ENCODE data around the gene KCNIP4. TPM values are rescaled to one million over a fixed set of nuclear protein-coding genes. Genes with fewer than 3 reads are reported as not detected.

Gene KCNIP4
- total RNA-seq, 2 experiments from 2014 or later = not detected

DNA sequence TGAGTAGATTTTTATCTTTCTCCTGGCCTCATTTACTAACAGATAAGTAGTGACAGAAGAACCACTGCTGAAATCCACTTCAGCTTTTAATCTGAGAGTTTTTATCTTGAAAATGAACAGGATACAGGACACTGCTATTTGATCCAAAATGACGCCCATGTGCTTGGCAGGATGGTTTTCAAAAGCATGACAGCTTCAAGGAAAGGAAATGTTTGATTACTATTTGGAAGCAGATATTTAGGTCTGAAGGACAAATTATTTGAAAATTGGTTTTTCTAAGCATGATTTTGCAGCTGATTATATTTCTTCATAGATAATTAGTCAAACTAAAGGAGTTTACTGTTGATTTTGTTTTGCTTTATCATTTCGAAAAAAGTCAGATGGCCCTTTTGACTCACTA, 1237.2 kb downstream of the KCNIP4 start:
- no peak overlapping the region for H3K27ac Mint-ChIP-seq
- no peak for DNase-seq
- H3K9me3 Mint-ChIP-seq = peaks cover 4% of the 10 kb centered on the region
- no peak overlapping the region for H3K4me3 Mint-ChIP-seq
- H3K4me1 Mint-ChIP-seq (ENCODE audit: low read depth) = no peaks in the 10 kb centered on the region
- CTCF ChIA-PET = no interaction called here
- peaks cover 44% of the 10 kb centered on the region for H3K36me3 Mint-ChIP-seq (ENCODE audit: low read depth)
- H3K27me3 Mint-ChIP-seq (ENCODE audit: low read depth) = no peaks in the 10 kb centered on the region
- intact Hi-C loops (cut with micrococcal nuclease) = no loop called here

DNA sequence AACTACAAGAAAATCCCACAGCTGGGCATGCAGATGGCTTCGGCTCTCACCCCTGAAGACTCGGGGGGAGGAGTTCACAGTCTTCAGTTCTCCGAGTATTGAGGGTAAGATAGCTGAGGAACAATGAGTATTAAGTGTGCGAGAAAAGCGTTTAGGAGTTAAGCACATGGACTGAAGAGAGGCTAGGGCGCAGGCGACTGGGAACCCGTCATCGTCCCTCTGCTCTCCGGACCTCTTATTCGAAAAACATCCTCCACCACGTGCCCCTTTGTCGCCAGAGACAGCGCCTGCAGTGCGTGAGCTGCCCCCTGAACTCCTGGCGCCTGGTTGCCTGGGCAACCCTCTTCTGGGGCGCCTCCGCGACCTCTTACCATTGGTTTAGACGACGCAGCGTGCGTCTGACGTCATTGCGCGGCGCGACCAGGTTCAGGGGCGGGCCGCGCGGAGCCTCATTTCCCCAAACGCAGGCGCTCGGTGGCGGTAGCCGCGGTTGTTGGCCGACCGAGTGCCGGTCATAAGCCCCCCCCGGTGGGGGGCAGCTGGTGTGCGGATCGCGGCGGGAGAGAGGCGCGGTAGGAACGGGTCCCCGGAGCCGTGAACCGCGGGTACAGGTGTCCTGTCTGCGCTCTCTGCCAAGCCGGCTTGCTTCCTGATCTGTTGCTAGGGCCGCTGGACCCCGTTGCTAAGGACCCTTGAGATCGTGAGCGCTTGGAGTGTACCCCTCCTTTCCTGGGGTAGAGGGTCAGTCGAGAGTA, 1248.4 kb downstream of the KCNIP4 start, which contains the start of gene PACRGL:
PACRGL (plus strand) TSS at position 452 of the 755 bp plus-strand sequence. CDS start 4,024 bp downstream, outside the sequence.
- DNase-seq = peak; percentile 93
- peaks cover 11% of the 10 kb centered on the region for H3K36me3 Mint-ChIP-seq (ENCODE audit: low read depth)
- CTCF ChIA-PET = interaction anchor here (1.0 to 2.5 kb wide), 3 partner anchors 12 to 76 kb away, joined by 3 to 12 read pairs (median 11); no protein-coding TSS in a partner anchor
- H3K27me3 Mint-ChIP-seq (ENCODE audit: low read depth) = no peaks in the 10 kb centered on the region
- no peaks in the 10 kb centered on the region for H3K9me3 Mint-ChIP-seq
- H3K4me3 Mint-ChIP-seq = peak within 1 kb of the TSS; percentile 89
- intact Hi-C loops (cut with micrococcal nuclease) = loop anchor here (1.0 to 10.0 kb wide), 3 partner anchors 281 to 1805 kb away; no protein-coding TSS in a partner anchor
- peaks cover 30% of the 10 kb centered on the region for H3K4me1 Mint-ChIP-seq (ENCODE audit: low read depth)
- H3K27ac Mint-ChIP-seq = peak within 1 kb of the TSS; percentile 85

GRCh38 chr4:20698820-20699219, 1249.8 kb downstream of the KCNIP4 start:
- CTCF ChIA-PET = interaction anchor here (1.0 to 2.5 kb wide), 4 partner anchors 11 to 278 kb away, joined by 3 to 12 read pairs (median 7); no protein-coding TSS in a partner anchor
- Mint-ChIP-seq H3K27ac (no peak overlapping the region), H3K27me3 (ENCODE audit: low read depth) (peaks cover 2% of the 10 kb centered on the region), H3K9me3 (no peaks in the 10 kb centered on the region), H3K4me1 (ENCODE audit: low read depth) (peaks cover 28% of the 10 kb centered on the region), H3K36me3 (ENCODE audit: low read depth) (peaks cover under 1% of the 10 kb centered on the region), H3K4me3 (no peak overlapping the region)
- intact Hi-C loops (cut with micrococcal nuclease) = no loop called here
- DNase-seq = no peak

- no peak for DNase-seq
- H3K36me3 Mint-ChIP-seq (ENCODE audit: low read depth) = no peaks in the 10 kb centered on the region
- H3K4me3 Mint-ChIP-seq = no peak overlapping the region
- peaks cover 26% of the 10 kb centered on the region for H3K4me1 Mint-ChIP-seq (ENCODE audit: low read depth)
- no peaks in the 10 kb centered on the region for H3K9me3 Mint-ChIP-seq
- intact Hi-C loops (cut with micrococcal nuclease) = no loop called here
- CTCF ChIA-PET = interaction anchor here (1.2 to 2.5 kb wide), 3 partner anchors 10 to 277 kb away, joined by 3 to 12 read pairs (median 11); no protein-coding TSS in a partner anchor
- peaks cover 2% of the 10 kb centered on the region for H3K27me3 Mint-ChIP-seq (ENCODE audit: low read depth)
- no peak overlapping the region for H3K27ac Mint-ChIP-seq
Observed at GRCh38 chr4:20698382-20698781, 1250.2 kb downstream of the KCNIP4 start.

- H3K9me3 Mint-ChIP-seq = no peaks in the 10 kb centered on the region
- H3K27me3 Mint-ChIP-seq (ENCODE audit: low read depth) = peaks cover 2% of the 10 kb centered on the region
- H3K4me3 Mint-ChIP-seq = no peak overlapping the region
- H3K36me3 Mint-ChIP-seq (ENCODE audit: low read depth) = no peaks in the 10 kb centered on the region
- CTCF ChIA-PET = no interaction called here
- intact Hi-C loops (cut with micrococcal nuclease) = no loop called here
- H3K4me1 Mint-ChIP-seq (ENCODE audit: low read depth) = peaks cover 14% of the 10 kb centered on the region
- no peak for DNase-seq
- H3K27ac Mint-ChIP-seq = no peak overlapping the region
Observed at GRCh38 chr4:20696815-20697214, 1251.8 kb downstream of the KCNIP4 start.

DNA sequence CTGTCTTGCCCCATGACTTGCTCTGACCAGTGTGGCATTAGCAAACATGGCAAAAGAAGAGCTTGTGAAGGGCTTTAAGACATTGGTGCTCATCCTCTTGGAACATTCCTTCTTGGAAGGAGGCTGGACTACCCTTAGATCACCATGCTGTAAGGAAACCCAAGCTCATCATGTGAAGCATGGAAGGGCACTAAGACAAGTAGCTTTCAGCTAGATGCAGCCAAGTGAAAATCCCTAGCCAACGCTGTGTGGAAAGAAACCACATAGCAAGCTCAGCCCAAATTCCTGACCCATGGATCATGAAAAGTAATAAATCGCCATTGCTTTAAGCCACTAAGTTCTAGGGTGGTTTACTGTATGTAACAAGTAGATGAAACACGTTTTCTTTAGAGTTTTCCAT, 1260.7 kb downstream of the KCNIP4 start:
- no peak for DNase-seq
- CTCF ChIA-PET = interaction anchor here (2.1 kb wide), 1 partner anchor 11 kb away, joined by 11 read pairs; the partner anchor contains the start of gene PACRGL
- H3K4me3 Mint-ChIP-seq = no peak overlapping the region
- no peaks in the 10 kb centered on the region for H3K4me1 Mint-ChIP-seq (ENCODE audit: low read depth)
- H3K27me3 Mint-ChIP-seq (ENCODE audit: low read depth) = peaks cover 7% of the 10 kb centered on the region
- no peak overlapping the region for H3K27ac Mint-ChIP-seq
- no peaks in the 10 kb centered on the region for H3K36me3 Mint-ChIP-seq (ENCODE audit: low read depth)
- H3K9me3 Mint-ChIP-seq = no peaks in the 10 kb centered on the region
- intact Hi-C loops (cut with micrococcal nuclease) = loop anchor here (5.0 to 10.0 kb wide), 3 partner anchors 143 to 1079 kb away; no protein-coding TSS in a partner anchor

DNA sequence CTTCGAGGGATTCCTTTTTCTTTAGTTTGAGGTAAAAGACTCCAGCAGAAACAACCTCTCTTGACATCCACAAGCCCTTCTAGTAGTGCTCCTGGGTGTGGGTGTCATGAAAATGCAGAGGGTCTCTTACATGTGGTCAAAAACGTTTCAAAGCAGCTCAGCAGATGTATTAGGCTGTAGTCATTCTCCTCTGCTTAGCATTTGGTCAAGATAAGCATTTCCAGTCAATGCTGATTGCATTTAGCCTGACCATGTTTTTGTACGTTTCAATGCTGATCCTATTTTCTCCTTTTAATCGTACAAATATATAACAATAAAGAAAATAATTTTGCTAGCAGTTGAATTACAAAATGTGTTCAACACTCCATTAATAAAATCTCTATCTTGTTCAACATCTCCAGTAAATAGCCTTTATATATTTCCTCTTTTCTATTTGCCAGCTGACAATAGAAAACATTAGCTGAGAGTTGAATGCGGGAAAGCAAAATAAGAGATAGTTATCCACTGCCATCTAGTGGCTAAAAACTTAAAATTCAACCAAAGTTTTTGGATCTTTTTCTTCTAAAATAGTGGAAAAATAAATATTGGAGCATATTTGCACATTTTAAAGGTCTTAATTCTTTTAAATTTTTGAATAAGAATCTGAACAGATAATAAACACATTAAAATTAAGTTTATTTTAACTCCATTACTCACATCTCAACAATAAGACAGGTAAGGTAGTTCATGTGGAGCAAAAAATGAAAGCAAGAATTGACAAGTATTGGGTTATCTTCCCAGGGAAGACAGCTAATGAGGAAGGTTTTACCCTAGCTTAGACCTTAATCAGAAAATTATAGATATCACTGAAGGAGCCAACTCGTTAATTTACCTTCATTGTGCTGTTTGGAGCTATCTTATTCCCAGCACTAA, 1263.5 kb downstream of the KCNIP4 start:
- no peak overlapping the region for H3K4me3 Mint-ChIP-seq
- no peaks in the 10 kb centered on the region for H3K9me3 Mint-ChIP-seq
- CTCF ChIA-PET = interaction anchor here (0.6 to 2.4 kb wide), 15 partner anchors 14 to 1768 kb away, joined by 3 to 12 read pairs (median 4); no protein-coding TSS in a partner anchor
- H3K27ac Mint-ChIP-seq = no peak overlapping the region
- intact Hi-C loops (cut with micrococcal nuclease) = loop anchor here (1.0 to 10.0 kb wide), 6 partner anchors 140 to 1458 kb away; no protein-coding TSS in a partner anchor
- peaks cover 18% of the 10 kb centered on the region for H3K27me3 Mint-ChIP-seq (ENCODE audit: low read depth)
- H3K36me3 Mint-ChIP-seq (ENCODE audit: low read depth) = no peaks in the 10 kb centered on the region
- no peaks in the 10 kb centered on the region for H3K4me1 Mint-ChIP-seq (ENCODE audit: low read depth)
- no peak for DNase-seq

DNA sequence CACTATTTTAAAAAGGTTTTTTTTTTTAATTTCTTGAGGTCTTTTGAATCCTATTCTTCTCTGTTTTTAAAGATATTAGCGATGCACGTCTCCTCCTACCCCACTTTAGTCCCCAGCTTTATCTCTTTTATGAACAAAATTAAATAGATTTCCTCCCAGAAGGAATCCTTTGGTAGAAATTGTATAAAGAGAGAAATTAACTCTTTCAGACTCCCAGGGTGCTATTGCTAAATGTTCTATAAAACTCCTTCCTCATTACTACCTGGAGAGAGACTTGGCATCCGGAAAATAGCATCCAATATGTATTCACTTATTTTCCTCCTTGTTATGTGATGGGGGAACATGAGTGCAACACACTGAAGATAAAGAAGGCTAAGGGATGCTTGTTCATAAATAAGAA, 1264.8 kb downstream of the KCNIP4 start:
- Mint-ChIP-seq H3K4me1 (ENCODE audit: low read depth) (no peaks in the 10 kb centered on the region), H3K9me3 (no peaks in the 10 kb centered on the region), H3K27me3 (ENCODE audit: low read depth) (peaks cover 16% of the 10 kb centered on the region), H3K36me3 (ENCODE audit: low read depth) (no peaks in the 10 kb centered on the region), H3K27ac (no peak overlapping the region), H3K4me3 (no peak overlapping the region)
- CTCF ChIA-PET = interaction anchor here (0.6 to 1.7 kb wide), 4 partner anchors 87 to 289 kb away, joined by 3 to 7 read pairs (median 4); no protein-coding TSS in a partner anchor
- no peak for DNase-seq
- intact Hi-C loops (cut with micrococcal nuclease) = loop anchor here (5.0 to 10.0 kb wide), 3 partner anchors 139 to 1456 kb away; no protein-coding TSS in a partner anchor

GRCh38 chr4:20682853-20683252, 1265.7 kb downstream of the KCNIP4 start:
- Mint-ChIP-seq H3K4me1 (ENCODE audit: low read depth) (no peaks in the 10 kb centered on the region), H3K27me3 (ENCODE audit: low read depth) (peaks cover 16% of the 10 kb centered on the region), H3K4me3 (no peak overlapping the region), H3K9me3 (no peaks in the 10 kb centered on the region), H3K36me3 (ENCODE audit: low read depth) (no peaks in the 10 kb centered on the region), H3K27ac (no peak overlapping the region)
- DNase-seq = no peak
- CTCF ChIA-PET = interaction anchor here (0.6 to 1.7 kb wide), 3 partner anchors 86 to 288 kb away, joined by 3 to 5 read pairs (median 3); no protein-coding TSS in a partner anchor
- intact Hi-C loops (cut with micrococcal nuclease) = loop anchor here (5.0 to 10.0 kb wide), 3 partner anchors 138 to 1456 kb away; no protein-coding TSS in a partner anchor

DNA sequence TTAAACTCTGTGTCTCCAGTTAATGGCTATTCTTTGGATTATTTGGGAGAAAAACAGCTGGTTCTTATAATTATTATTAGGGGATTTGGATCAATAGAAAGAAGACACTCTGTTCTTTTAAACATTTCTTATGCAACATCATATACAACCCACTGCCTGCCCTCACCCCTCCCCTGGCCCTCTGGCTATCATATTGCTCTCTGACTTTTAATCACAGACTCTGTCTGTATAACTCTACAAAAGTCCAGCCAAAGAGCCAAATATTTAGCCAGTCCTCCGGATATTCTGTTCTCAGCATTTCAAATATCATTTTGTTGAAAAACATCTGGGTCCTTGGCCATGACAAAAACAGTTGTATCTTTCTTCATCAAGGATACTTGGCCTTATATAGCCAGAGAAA, 1267.3 kb downstream of the KCNIP4 start:
- intact Hi-C loops (cut with micrococcal nuclease) = loop anchor here (5.0 to 10.0 kb wide), 3 partner anchors 136 to 1454 kb away; no protein-coding TSS in a partner anchor
- CTCF ChIA-PET = no interaction called here
- no peaks in the 10 kb centered on the region for H3K36me3 Mint-ChIP-seq (ENCODE audit: low read depth)

DNA sequence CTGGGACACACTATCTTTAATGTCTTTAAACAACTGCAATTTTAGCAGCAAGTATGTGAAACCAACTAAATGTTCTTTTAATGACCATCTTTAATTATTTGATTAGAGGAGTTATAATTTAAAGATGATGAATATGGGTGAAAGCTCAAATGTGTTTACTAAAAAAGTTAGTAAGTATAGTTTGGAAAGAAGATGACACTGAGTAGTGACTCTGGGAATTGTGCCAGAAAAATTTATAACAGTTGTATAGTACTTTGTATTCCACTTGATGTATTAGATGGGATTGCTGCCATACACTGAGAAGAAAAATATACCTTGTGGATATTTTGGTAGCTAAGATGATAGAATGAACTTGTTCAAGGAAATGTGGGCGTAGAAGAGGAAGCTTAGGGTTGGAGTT, 1267.8 kb downstream of the KCNIP4 start:
- intact Hi-C loops (cut with micrococcal nuclease) = loop anchor here (5.0 to 10.0 kb wide), 3 partner anchors 136 to 1453 kb away; no protein-coding TSS in a partner anchor
- Mint-ChIP-seq H3K27ac (no peak overlapping the region), H3K27me3 (ENCODE audit: low read depth) (peaks cover 20% of the 10 kb centered on the region), H3K9me3 (no peaks in the 10 kb centered on the region), H3K4me1 (ENCODE audit: low read depth) (no peaks in the 10 kb centered on the region), H3K4me3 (no peak overlapping the region), H3K36me3 (ENCODE audit: low read depth) (no peaks in the 10 kb centered on the region)
- CTCF ChIA-PET = no interaction called here
- DNase-seq = no peak

More for the DNA sequence above, 1267.3 kb downstream of the KCNIP4 start:
- Mint-ChIP-seq H3K4me1 (ENCODE audit: low read depth) (no peaks in the 10 kb centered on the region), H3K9me3 (no peaks in the 10 kb centered on the region), H3K27me3 (ENCODE audit: low read depth) (peaks cover 20% of the 10 kb centered on the region), H3K27ac (no peak overlapping the region), H3K4me3 (no peak overlapping the region)
- no peak for DNase-seq

Measured in activated naive CD4-positive, alpha-beta T cell treated with anti-CD3 and anti-CD28 coated beads for 36 hours (primary cell).